GM19239 (cell line): ENCODE measurements around the gene SMURF2.
A peak's percentile ranks its signal among the peaks of the same experiment; 100 is the strongest.

Source experiments
- DNase-seq: peaks from one replicate; pipeline ENCODE4 v3.0.0; 2011; ENCODE audit warnings: low spot score; ENCODE audit not compliant: insufficient read length
- FAIRE-seq: peaks from 2 replicates; lab custom pipeline; 2011; peaks lifted over from hg19 to GRCh38; lab: Jason Lieb, UNC

Gene SMURF2

DNA sequence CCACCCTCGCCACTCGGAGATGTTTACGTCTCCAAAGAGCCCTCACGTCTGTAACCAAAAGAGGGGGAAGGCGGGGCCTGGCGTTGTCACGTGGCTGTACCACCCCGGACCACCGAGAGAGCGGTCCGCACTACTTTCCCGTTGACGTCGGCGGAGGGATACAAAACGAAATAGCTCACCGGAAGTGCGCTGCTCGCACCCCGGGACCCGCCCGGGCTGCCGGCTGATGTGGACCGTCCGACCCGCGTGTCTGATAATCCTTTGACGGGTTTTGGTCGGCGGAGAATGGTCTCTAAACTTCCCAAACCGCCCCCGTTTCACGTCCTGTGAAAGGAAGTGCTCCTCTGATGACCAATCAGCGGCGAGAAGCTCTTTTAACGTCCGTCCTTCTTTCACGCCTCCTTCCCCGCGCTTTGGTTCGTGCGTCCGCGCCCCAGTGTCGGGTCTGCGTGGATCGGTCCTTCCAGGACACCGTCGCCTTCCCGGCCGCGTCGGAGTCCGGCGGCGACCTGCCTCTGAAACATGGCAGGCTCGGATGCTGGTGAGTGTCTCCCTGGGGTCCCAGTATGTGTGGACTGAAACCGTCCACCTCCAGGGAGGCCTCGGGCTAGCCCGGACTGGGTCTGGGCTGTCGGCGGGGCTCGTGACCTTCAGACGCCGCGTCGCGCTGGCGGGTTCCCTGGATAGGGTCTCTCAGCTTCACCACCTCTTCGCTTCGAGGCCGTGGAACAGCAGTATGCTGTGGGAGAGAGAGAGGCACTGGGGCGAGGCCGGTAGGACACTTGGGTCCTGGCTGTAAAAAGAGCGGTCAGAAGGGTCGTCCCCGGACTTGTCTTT lies 155.3 kb downstream of the SMURF2 start, which contains the start of gene CEP95:
Gene CEP95 (plus strand): TSS at position 402 of the 837 bp plus-strand sequence. CDS start 121 bp downstream, at position 523.
- peak; percentile 63 for DNase-seq
- peak; percentile 87 for FAIRE-seq

- no peak for FAIRE-seq
- peak; percentile 57 for DNase-seq
These were observed 155.9 kb downstream of the SMURF2 start, which contains the start of gene DDX5 for GRCh38 chr17:64506201-64506575. Gene DDX5, minus strand, starts transcription at chr17:64506289. Its CDS starts 170 bp downstream, at chr17:64506119.

GRCh38 chr17:64505340-64506200 lies 156.5 kb downstream of the SMURF2 start:
- peak; percentile 31 for DNase-seq
- no peak for FAIRE-seq

DNA sequence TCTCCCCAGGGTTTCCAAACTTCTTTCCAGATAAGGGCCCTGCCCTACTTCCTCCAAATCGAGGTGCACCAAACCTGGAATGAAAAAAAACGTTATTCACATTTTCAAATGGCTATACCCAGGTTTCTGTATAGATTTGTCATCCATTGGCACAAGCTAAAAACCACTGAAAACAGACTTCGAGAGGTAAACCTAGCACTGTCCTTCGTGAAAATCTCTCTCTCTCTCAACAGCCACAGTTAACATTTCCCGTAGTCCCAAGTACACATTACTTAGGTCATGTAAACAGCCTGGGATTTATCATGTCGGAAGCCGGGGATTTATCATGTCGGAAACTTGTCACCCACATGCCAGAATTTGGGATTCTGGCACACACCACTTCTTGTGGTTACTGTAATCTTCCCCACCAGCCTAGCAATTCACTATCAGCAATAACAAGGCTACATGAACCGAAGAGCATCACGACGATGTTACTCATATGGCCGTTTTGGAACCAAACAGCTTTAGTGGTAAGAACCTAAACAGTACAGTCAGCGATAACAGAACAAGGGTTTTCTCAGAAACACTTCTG lies 157.3 kb downstream of the SMURF2 start:
- peak; percentile 26 for FAIRE-seq
- DNase-seq, result no peak

- FAIRE-seq, result no peak
- no peak for DNase-seq
These were observed 158.0 kb downstream of the SMURF2 start for GRCh38 chr17:64503821-64504768.

DNA sequence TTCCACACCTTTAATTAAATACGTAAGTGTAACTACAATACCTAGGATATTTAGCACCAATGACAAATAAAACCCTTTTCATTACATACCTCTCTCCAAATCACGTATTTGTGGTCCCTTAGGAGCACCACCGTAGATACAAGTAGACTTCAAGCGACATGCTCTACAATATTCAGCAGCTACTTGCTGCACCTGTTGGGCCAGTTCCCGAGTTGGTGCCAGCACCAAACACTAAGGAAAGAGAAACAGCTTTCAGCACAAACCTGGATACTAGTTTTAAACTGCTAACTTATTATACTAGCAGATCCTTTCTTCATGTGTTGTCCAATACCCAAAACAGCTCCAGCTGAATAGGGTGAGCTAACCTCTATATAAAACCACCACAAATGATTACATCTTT lies 158.8 kb downstream of the SMURF2 start:
- DNase-seq, result no peak
- FAIRE-seq, result no peak

DNA sequence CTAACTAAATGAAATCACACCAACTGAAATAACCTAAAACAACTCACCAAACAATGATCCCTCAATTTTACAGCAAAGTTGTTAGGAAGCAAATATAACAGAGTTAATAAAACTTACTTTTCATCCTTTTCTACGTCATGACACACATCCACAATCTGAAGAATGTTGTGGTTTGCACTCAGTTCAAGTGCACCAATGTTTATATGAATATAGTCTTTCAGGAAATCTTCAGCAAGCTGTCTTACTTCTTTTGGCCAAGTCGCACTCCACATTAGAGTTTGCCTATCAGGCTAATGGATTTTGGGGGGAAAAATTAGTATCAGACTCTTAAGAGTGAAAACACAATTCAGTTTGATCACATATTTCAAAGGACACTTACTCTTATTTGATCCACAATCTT lies 159.3 kb downstream of the SMURF2 start:
- FAIRE-seq, result no peak

DNA sequence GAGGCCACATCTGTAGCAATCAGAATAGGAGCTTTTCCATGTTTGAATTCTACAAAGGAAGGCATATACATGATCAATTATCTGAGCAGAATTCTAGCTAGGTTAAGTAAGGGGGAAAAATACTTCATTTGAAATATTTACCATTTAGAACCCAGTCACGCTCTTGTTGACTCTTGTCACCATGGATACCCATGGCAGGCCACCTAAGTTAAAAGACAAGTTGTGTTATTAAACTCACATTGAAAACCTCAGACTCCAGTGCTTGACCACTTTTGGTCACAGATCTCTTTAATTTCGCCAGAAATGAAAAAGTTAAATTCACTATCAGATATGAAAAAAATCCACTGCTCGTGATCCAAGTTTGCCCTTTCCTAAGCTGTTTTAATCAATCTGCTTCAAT lies 160.1 kb downstream of the SMURF2 start:
- DNase-seq (no peak), FAIRE-seq (no peak)

More for the DNA sequence above, 159.3 kb downstream of the SMURF2 start:
- DNase-seq, result no peak

DNA sequence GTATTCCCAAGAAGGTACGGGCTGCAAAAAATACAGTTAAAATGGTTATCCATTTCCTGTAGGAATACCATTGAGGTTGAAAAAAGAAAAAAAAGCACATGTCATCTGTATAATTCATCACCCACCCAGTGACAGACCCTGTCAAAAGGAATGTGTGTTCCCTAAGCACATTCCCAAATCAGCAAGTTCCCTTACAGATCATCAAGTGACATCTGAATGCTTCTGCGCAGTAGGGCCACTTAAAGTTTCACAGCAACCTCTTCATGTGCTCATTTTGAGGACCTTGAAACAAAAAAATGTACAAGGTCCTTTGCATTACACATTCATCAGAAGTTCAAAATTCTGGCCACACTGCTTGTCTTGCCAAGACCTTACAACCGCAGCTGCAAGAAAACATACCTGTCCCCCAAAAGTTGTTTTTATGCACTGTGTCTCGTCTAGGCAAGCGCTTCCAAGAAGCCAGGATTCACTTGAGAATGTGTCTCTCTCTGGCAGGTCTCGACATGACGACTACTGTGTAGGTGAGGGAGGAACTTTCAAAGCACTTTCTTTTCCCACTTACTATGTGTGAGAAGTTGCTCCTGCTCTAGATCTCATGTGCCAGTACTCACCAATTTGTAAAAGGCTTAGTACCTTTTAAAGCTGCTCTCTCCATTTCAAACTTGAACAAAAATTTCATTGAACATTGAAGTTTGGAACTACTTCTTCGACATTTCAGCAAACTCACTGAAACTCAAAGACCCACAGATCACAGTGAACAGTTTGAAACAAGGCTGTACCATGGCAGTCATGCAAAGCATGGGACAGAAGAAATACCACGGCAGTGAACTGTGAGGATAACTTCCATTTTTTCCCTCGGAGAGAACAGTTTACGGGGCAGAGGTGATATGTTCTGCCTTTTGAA lies 161.0 kb downstream of the SMURF2 start:
- no peak for FAIRE-seq
- no peak for DNase-seq

GRCh38 chr17:64500487-64500859 lies 161.6 kb downstream of the SMURF2 start:
- DNase-seq (no peak), FAIRE-seq (no peak)

DNA sequence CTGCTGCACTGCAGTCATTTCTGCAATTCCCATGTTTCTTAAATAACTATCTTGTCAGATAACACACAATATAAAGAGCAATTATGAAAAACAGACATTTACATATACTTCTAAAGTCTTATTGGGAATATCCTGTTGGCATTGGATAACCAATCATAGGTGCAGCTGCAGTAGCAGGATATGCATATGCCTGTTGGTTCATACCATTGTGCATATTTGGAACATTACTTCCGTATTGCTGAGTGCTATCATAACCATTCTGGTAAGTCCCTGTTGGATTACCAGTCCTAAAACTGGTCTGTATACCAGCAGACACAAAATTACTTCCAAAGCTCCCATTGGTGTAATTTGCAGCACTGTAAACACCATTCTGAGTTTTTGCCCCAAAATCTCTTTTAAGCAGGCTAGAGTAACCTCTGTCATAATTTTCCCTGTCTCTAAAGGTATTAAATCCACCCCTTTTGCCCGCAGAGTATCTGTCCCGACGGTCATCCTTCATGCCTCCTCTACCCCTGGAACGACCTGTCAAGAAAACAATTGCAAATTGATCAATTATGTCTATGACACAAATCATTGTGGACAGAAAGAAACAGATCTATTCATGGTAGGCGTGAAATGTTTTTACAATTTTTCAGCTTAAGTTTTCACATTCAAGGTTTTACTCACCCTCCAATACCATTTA lies 162.2 kb downstream of the SMURF2 start:
- DNase-seq (no peak), FAIRE-seq (no peak)

GRCh38 chr17:64498308-64499203 lies 163.6 kb downstream of the SMURF2 start:
- FAIRE-seq (no peak), DNase-seq (no peak)

DNA sequence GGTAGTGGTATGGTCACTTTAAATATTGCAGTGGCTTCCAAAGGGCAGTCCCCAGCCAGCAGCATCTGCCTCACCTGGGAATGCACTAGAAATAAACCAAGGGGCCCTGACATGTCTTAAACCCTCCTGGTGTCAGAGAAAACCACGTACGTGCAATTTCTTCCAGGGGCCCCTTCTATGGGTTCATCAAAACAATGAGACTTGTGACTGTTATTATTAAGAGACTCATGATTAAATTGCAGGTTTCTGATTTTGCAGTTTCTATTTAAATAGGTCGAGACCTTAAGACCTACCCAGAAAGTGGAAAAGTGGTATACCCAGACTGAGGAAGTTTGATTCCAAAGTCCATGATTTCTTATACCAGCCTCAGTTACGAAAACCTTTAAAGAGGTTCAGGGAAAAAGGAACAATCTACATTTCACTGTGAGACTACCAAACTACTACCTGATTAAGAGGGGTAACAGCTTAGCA lies 164.5 kb downstream of the SMURF2 start:
- FAIRE-seq (peak; percentile 31), DNase-seq (no peak)

DNA sequence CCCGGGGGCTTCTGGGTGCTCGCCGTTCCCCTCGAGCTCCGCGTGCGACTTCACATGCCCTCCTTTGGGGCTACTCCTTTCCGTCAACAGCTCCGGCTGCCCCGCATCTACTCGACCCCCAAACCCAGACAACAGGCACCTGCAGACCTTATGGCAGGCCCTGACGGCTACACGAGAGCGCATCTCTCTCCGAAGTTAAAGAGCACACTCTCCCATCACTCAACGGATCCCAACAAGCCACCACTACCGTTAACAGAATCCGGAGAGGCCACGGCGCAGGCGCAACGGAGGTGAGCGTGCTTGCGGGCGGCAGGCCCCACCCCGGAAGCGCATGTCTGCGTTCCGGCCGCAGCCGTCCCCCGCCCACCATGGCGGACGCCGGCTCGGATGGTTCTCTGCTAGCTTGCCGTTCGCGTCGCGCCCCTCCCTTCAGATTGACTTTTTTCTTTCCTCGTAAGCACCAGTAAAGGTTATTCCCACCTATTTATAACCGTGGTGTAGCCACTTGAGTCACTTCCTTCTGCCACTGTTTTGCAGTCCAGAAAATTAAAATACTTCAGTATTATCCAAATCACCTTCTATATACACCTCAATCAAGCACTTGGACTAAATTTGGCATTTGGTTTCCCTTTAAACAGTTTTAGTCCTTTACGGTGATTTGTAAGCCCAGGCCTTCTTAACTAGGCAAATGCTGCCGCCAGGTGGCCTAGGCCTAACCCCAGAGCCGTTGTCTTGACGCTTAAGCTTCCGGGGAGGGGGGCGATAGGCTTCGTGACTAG lies 165.1 kb downstream of the SMURF2 start, which contains the start of gene POLG2:
Gene POLG2 (minus strand): TSS at position 269 of the 779 bp plus-strand sequence. CDS start 86 bp downstream, at position 183.
- DNase-seq, result peak; percentile 47
- peak; percentile 94 for FAIRE-seq

GRCh38 chr17:64496348-64496785 lies 165.7 kb downstream of the SMURF2 start:
- no peak for DNase-seq
- peak; percentile 4 for FAIRE-seq
